AG04450 (cell line): Measurements from ENCODE around the gene CALCOCO2. TPM values are rescaled to one million over a fixed set of nuclear protein-coding genes. Genes with fewer than 3 reads are reported as not detected.

Experiments used
- CTCF ChIA-PET: fragments of 300-600, 350-600 bp; formaldehyde crosslinking; extraction: SDS; loops from one replicate; lab custom pipeline; 2022; ENCODE audit warnings: antibody characterized with exemption, inconsistent platforms; lab: Charles Lee
- POLR2A ChIA-PET: fragments of 350-600 bp; formaldehyde crosslinking; extraction: SDS; loops from one replicate; lab custom pipeline; 2021; ENCODE audit warnings: antibody characterized with exemption, inconsistent platforms; lab: Yijun Ruan, JAX
- DNase-seq: peaks from one replicate; pipeline ENCODE4 v3.0.0-alpha.2; 2011; ENCODE audit warnings: low read depth, low spot score
- H3K27ac ChIP-seq: one replicate; pipeline ENCODE4 v1.5.1; 2012; ENCODE audit warnings: low read depth, low read length, control low read depth
- H3K27me3 ChIP-seq: one replicate; pipeline ENCODE4 v1.6.0; 2012; ENCODE audit warnings: low read length; ENCODE audit not compliant: control insufficient read depth, insufficient read depth
- H3K4me3 ChIP-seq: 2 replicates; pipeline ENCODE4 v1.5.1; 2011; ENCODE audit warnings: mild to moderate bottlenecking, low read depth, low read length, control low read depth
- H3K9me3 ChIP-seq: 2 replicates; pipeline ENCODE4 v1.5.1; 2012; ENCODE audit warnings: low read length; ENCODE audit not compliant: control insufficient read depth, insufficient read depth
- polyA plus RNA-seq: library from polyadenylated mRNA; depleted of rRNA; stranded (reverse); fragments of >200 nt; gene quantifications from 2 replicates; pipeline ENCODE4 v1.2.3, GENCODE V29; 2011
- TF ChIP-seq, protein P1 (sequence below): IDR thresholded peaks from 2 replicates; pipeline ENCODE4 v1.5.1; 2011; ENCODE audit warnings: low read depth, low read length, control low read depth, inconsistent platforms

CALCOCO2 gene
- polyA plus RNA-seq, 1 experiment: 130 TPM

DNA sequence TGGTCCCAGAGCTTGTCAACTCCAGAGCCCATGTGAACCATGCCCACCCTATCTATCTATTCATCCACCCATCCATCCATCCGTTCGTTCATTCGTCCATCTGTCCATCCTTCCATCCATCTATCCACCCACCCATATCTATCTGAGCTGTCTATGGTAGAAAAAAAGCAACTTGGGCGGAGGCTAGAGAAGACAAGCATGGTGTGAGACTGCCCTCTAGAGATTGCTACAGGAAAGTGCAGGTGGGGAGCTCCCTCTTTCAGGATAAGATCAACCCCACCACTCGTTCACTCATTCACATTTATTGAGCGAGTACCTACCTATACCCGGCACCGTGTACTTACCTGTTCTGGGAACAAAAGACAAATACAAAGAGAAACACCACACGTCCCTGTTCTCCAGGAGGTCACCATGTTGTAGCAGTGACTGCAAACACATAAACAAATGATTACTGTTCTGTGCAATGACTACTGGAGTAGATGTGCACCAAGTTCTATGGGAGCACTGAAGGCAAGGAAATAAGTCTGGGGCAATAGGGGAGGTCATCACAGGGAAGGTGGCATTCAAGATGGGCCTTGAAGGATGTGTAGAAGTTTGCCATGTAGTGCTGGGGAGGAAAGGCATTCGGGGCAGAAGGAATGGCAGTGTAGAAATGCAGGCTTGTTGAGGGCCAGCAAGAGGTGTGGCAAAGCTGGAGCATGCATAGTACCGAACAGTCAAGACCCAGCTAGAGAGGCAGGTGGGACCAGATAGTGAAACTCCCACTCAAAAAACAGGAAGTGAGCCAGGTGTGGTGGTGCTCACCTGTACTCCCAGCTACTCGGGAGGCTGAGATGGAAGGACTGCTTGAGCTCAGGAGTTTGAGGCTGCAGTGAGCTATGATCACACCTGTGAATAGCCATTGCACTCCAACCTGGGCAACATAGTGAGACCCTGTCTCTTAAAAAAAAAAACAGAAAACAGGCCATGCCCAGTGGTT is 48.4 kb downstream of the CALCOCO2 start:
- CTCF ChIA-PET: interaction anchor here (0.5 to 5.4 kb wide), 46 partner anchors 10 to 1336 kb away, joined by 3 to 164 read pairs (median 5); partner anchors contain the start of genes CALCOCO2, PRAC1, PRAC2 and TTLL6

DNA sequence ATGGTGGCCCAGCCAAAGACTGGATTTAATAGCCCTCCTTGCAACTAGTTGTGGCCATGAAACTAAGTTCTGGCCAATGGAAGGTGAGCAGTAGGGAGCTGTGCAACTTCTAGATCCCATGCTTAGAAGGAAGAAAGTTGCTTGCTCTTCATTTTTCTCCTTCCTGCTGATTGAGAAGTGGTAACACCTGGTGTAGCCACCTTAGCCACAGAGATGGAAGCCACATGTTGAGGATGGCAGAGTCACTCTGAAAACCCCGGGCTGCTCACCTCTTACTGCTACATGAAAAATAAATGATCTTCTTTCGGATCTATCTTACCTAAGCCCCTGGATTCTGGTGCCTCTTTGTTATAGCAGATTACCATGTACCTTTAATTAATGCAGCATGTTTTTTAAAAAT is 51.4 kb downstream of the CALCOCO2 start:
- CTCF ChIA-PET: interaction anchor here (0.6 to 5.1 kb wide), 6 partner anchors 79 to 211 kb away, joined by 3 to 74 read pairs (median 6); partner anchors contain the start of gene PRAC2
- H3K27me3 ChIP-seq: peaks cover 5% of the 10 kb centered on the region
- TF ChIP-seq, protein P1, sequence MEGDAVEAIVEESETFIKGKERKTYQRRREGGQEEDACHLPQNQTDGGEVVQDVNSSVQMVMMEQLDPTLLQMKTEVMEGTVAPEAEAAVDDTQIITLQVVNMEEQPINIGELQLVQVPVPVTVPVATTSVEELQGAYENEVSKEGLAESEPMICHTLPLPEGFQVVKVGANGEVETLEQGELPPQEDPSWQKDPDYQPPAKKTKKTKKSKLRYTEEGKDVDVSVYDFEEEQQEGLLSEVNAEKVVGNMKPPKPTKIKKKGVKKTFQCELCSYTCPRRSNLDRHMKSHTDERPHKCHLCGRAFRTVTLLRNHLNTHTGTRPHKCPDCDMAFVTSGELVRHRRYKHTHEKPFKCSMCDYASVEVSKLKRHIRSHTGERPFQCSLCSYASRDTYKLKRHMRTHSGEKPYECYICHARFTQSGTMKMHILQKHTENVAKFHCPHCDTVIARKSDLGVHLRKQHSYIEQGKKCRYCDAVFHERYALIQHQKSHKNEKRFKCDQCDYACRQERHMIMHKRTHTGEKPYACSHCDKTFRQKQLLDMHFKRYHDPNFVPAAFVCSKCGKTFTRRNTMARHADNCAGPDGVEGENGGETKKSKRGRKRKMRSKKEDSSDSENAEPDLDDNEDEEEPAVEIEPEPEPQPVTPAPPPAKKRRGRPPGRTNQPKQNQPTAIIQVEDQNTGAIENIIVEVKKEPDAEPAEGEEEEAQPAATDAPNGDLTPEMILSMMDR: no peak
- POLR2A ChIA-PET: no interaction called here
- H3K4me3 ChIP-seq: no peak overlapping the region
- H3K9me3 ChIP-seq: no peaks in the 10 kb centered on the region
- no peak for DNase-seq
- no peak overlapping the region for H3K27ac ChIP-seq

More for the DNA sequence above, 48.4 kb downstream of the CALCOCO2 start:
- Histone ChIP-seq H3K9me3 (no peaks in the 10 kb centered on the region), H3K4me3 (no peak overlapping the region), H3K27ac (no peak overlapping the region), H3K27me3 (peaks cover 10% of the 10 kb centered on the region)
- POLR2A ChIA-PET: interaction anchor here (1.0 kb wide), 1 partner anchor 13 kb away, joined by 3 read pairs; the partner anchor contains the start of gene ATP5MC1
- TF ChIP-seq, protein P1: peak; percentile 97
- peak; percentile 33 for DNase-seq

DNA sequence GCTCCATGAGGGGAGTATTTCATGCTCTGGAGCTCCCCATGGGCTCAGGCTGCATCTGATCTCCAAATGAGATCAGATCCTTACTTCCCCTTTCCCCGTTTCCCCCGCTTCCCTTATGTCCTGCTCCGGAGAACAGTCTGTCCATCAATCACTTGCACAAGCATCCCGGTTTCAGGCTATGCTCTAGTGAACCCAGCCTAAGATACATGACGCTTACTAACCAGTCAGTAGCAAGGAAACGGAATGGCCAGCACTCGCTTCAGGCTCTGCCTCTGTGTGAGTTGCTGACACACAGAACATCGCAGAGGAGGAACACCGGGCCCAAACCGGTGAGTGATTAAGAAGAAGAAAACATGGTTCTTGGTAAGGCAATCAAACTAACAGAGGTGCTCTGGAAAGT is 52.3 kb downstream of the CALCOCO2 start:
- ChIA-PET CTCF (interaction anchor here (0.7 to 5.1 kb wide), 12 partner anchors 10 to 212 kb away, joined by 3 to 74 read pairs (median 14); partner anchors contain the start of genes PRAC1 and PRAC2), POLR2A (no interaction called here)
- TF ChIP-seq, protein P1: no peak
- Histone ChIP-seq H3K4me3 (no peak overlapping the region), H3K9me3 (no peaks in the 10 kb centered on the region), H3K27me3 (peaks cover 5% of the 10 kb centered on the region), H3K27ac (no peak overlapping the region)
- no peak for DNase-seq

DNA sequence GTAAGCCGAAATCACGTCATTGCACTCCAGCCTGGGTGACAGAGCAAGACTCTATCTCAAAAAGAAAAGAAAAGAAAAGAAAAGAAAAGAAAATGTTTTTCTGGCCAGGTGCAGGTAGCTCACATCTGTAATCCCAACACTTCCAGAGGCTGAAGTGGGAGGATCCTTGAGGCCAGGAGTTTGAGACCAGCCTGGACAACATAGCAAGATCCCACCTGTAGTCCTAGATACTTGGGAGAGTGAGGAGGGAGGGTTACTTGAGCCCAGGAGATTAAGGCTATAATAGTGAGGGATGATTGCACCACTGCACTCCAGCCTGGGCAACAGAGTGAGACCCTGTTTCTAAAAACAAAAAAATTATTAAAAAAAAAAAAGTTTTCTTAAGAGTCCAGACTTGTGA is 59.3 kb downstream of the CALCOCO2 start:
- Histone ChIP-seq H3K27me3 (no peaks in the 10 kb centered on the region), H3K9me3 (no peaks in the 10 kb centered on the region; the same call in 1 of the 2 replicates), H3K27ac (no peak overlapping the region), H3K4me3 (no peak overlapping the region)
- ChIA-PET POLR2A (no interaction called here), CTCF (interaction anchor here (1.6 kb wide), 1 partner anchor 85 kb away, joined by 4 read pairs; no protein-coding TSS in a partner anchor)
- TF ChIP-seq, protein P1: no peak
- DNase-seq: no peak
